CD4-positive, alpha-beta T cell (primary cell): ENCODE data around the gene ELMO1. TPM values are rescaled to one million over a fixed set of nuclear protein-coding genes. Genes with fewer than 3 reads are reported as not detected.

Experiments
- ATAC-seq: fragments of 200-7000 bp; cut with Tn5 transposase; one replicate; pipeline ENCODE4 v1.10.0; 2022; ENCODE audit warnings: mild to moderate bottlenecking; ENCODE audit not compliant: poor library complexity
- CTCF ChIA-PET: fragments of 350-600 bp; sonication (Branson Sonifier 250); formaldehyde crosslinking; loops from one replicate; lab custom pipeline; 2021; ENCODE audit warnings: antibody characterized with exemption, inconsistent platforms; lab: Charles Lee
- POLR2A ChIA-PET: fragments of 350-600 bp; sonication (Branson Sonifier 250); formaldehyde crosslinking; loops from one replicate; lab custom pipeline; 2021; ENCODE audit warnings: antibody characterized with exemption, inconsistent platforms; lab: Charles Lee
- DNase-seq, 14 experiments: peaks; one replicate each; pipeline ENCODE4 v3.0.0-alpha.2; 2013 to 2020; ENCODE audit warnings: mixed read lengths in 2 of 14
- H3K27ac ChIP-seq, 2 donors: one replicate each; pipeline versions ENCODE4 v1.5.1 to v1.7.0; 2013; ENCODE audit warnings: low read length in 2 of 2, low read depth in 1 of 2, mild to moderate bottlenecking in 1 of 2
- H3K27me3 ChIP-seq, 2 experiments: 1 replicate in 1 of 2; 2 replicates in 1 of 2; pipeline versions ENCODE4 v1.6.1 to v1.7.0; 2013; ENCODE audit warnings: low read length in 2 of 2, control low read depth in 1 of 2, mild to moderate bottlenecking in 1 of 2, moderate library complexity in 1 of 2; ENCODE audit not compliant: insufficient read depth in 2 of 2, control insufficient read depth in 1 of 2
- H3K36me3 ChIP-seq: one replicate; pipeline ENCODE4 v1.6.1; 2013; ENCODE audit warnings: low read length, control low read depth; ENCODE audit not compliant: insufficient read depth
- H3K4me1 ChIP-seq: one replicate; pipeline ENCODE4 v1.6.1; 2013; ENCODE audit warnings: low read length, control low read depth; ENCODE audit not compliant: insufficient read depth
- H3K4me3 ChIP-seq: one replicate; pipeline ENCODE4 v1.5.1; 2013; ENCODE audit warnings: mild to moderate bottlenecking, low read length, moderate library complexity
- H3K9me3 ChIP-seq, 2 experiments: 1 replicate in 1 of 2; 2 replicates in 1 of 2; pipeline versions ENCODE4 v1.6.1 to v1.7.0; 2013; ENCODE audit warnings: low read length in 2 of 2, mild to moderate bottlenecking in 2 of 2, control low read depth in 1 of 2, moderate library complexity in 1 of 2; ENCODE audit not compliant: control insufficient read depth in 1 of 2, insufficient read depth in 1 of 2
- H3K27ac Mint-ChIP-seq: one replicate; pipeline ENCODE4 v1.8.0; 2020; ENCODE audit warnings: mixed read lengths
- H3K27me3 Mint-ChIP-seq: one replicate; pipeline ENCODE4 v1.8.0; 2021; ENCODE audit warnings: mixed read lengths
- H3K36me3 Mint-ChIP-seq: one replicate; pipeline ENCODE4 v1.8.0; 2021; ENCODE audit warnings: low read depth, mixed read lengths
- H3K4me1 Mint-ChIP-seq: one replicate; pipeline ENCODE4 v1.8.0; 2021; ENCODE audit warnings: low read depth, mixed read lengths
- H3K4me3 Mint-ChIP-seq: one replicate; pipeline ENCODE4 v1.8.0; 2020; ENCODE audit warnings: mild to moderate bottlenecking, mixed read lengths
- H3K9me3 Mint-ChIP-seq: one replicate; pipeline ENCODE4 v1.8.0; 2020; ENCODE audit warnings: mixed read lengths
- intact Hi-C, 2 experiments: fragments of 100-400 bp; cut with DNase I in 1 of 2; cut with micrococcal nuclease in 1 of 2; formaldehyde crosslinking; loops; one replicate each; pipeline versions ENCODE4 v1.15.1 to v1.9.0; 2023 to 2025; cut with DNase I, micrococcal nuclease
- total RNA-seq, 174 experiments: library from RNA in 2 of 174; stranded (reverse) in 2 of 174; gene quantifications; one replicate each; pipeline ENCODE4 v1.2.3 and lab custom pipeline; 2021 to 2026
- TF ChIP-seq, protein P1 (sequence below): fragments of 200-600 bp; IDR thresholded peaks from one replicate; pipeline ENCODE4 v1.8.0; 2022; ENCODE audit warnings: antibody characterized with exemption, mild to moderate bottlenecking

ELMO1 gene
- total RNA-seq, 2 experiments from 2014 or later: 117 to 120 TPM

DNA sequence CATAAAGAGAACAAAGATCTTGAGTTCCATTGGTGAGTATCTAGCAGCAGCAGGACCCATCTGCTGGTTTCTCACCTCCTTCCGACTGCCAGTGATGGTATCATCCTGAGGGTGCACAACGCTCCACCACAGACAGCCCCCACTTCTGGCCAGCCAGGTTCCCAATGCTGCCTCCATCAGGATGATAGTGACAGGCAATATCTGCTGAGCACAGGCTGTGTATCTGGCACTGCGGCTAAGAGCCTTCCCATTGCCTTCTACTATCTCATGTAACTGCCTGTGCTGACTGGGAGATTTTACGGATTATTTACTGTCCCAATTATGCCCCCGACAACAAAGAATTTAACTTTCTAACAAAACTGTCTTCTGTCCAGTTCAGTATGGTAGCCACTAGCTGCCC is 372.0 kb downstream of the ELMO1 start:
- ATAC-seq: no peak
- H3K36me3 ChIP-seq: peaks cover 7% of the 10 kb centered on the region
- Mint-ChIP-seq H3K36me3 (peaks cover 62% of the 10 kb centered on the region), H3K27ac (no peak overlapping the region), H3K9me3 (no peaks in the 10 kb centered on the region), H3K27me3 (no peaks in the 10 kb centered on the region), H3K4me3 (no peak overlapping the region), H3K4me1 (peaks cover 16% of the 10 kb centered on the region)
- no peaks in the 10 kb centered on the region for H3K4me1 ChIP-seq
- H3K27ac ChIP-seq: no peak overlapping the region
- no peak for DNase-seq
- H3K27me3 ChIP-seq: no peaks in the 10 kb centered on the region
- no peak overlapping the region for H3K4me3 ChIP-seq
- POLR2A ChIA-PET: no interaction called here
- TF ChIP-seq, protein P1, sequence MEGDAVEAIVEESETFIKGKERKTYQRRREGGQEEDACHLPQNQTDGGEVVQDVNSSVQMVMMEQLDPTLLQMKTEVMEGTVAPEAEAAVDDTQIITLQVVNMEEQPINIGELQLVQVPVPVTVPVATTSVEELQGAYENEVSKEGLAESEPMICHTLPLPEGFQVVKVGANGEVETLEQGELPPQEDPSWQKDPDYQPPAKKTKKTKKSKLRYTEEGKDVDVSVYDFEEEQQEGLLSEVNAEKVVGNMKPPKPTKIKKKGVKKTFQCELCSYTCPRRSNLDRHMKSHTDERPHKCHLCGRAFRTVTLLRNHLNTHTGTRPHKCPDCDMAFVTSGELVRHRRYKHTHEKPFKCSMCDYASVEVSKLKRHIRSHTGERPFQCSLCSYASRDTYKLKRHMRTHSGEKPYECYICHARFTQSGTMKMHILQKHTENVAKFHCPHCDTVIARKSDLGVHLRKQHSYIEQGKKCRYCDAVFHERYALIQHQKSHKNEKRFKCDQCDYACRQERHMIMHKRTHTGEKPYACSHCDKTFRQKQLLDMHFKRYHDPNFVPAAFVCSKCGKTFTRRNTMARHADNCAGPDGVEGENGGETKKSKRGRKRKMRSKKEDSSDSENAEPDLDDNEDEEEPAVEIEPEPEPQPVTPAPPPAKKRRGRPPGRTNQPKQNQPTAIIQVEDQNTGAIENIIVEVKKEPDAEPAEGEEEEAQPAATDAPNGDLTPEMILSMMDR: no peak
- no peaks in the 10 kb centered on the region for H3K9me3 ChIP-seq
- CTCF ChIA-PET: no interaction called here
- intact Hi-C loops: no loop called here

DNA sequence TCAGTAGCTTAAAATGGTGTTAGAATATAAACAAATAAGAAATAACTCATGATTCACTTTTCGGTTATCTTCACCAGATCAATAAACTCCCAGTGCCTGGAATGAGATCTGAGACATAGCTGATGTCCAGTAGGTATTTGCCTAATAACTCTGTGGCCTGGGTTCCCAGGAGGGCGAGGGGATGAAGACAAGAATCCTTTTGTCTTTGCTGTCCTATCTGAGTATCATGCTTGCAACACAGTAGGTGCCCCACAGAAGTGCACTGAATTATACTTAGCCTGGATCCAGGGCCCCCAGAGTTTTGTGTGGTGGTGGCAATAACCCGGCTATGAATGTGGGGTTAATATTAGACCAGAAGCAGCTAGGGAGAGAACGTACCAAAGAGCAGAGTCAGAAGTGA is 374.3 kb downstream of the ELMO1 start:
- ChIA-PET CTCF (no interaction called here), POLR2A (no interaction called here)
- Histone ChIP-seq H3K27ac (no peak overlapping the region), H3K4me3 (no peak overlapping the region), H3K36me3 (peaks cover 7% of the 10 kb centered on the region), H3K9me3 (no peaks in the 10 kb centered on the region), H3K4me1 (no peaks in the 10 kb centered on the region), H3K27me3 (no peaks in the 10 kb centered on the region)
- TF ChIP-seq, protein P1: no peak
- no peak overlapping the region for H3K27ac Mint-ChIP-seq
- peaks cover 5% of the 10 kb centered on the region for H3K4me1 Mint-ChIP-seq
- no peak overlapping the region for H3K4me3 Mint-ChIP-seq
- ATAC-seq: no peak
- H3K9me3 Mint-ChIP-seq: no peaks in the 10 kb centered on the region
- no peak for DNase-seq
- peaks cover 56% of the 10 kb centered on the region for H3K36me3 Mint-ChIP-seq
- intact Hi-C loops: no loop called here
- no peaks in the 10 kb centered on the region for H3K27me3 Mint-ChIP-seq

DNA sequence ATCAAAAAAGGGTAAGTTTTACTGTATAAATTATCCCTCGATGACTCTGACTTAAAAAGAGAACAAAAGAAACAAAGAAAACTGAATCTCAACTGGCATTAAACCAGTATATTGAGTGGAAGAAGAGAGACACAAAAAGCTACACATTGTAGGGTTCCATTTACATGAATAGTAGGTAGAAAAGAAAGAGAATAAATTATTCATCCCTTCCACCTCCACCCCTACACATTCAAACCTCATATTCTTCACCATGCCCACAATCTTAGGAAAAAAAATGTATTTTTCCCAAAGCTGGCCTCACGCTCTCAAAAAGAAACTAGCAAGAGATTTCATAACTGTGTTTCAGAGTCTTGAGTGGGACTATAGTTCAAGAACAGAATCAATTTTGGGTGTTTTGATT is 377.5 kb downstream of the ELMO1 start:
- DNase-seq: no peak
- H3K4me3 ChIP-seq: no peak overlapping the region
- H3K9me3 Mint-ChIP-seq: no peaks in the 10 kb centered on the region
- no peak overlapping the region for H3K4me3 Mint-ChIP-seq
- CTCF ChIA-PET: interaction anchor here (0.7 kb wide), 1 partner anchor 31 kb away, joined by 3 read pairs; no protein-coding TSS in a partner anchor
- no peak for ATAC-seq
- peaks cover 3% of the 10 kb centered on the region for H3K36me3 ChIP-seq
- no peaks in the 10 kb centered on the region for H3K9me3 ChIP-seq
- intact Hi-C loops: no loop called here
- TF ChIP-seq, protein P1: no peak
- POLR2A ChIA-PET: interaction anchor here (0.7 kb wide), 1 partner anchor 45 kb away, joined by 3 read pairs; no protein-coding TSS in a partner anchor
- no peak overlapping the region for H3K27ac ChIP-seq
- H3K27ac Mint-ChIP-seq: no peak overlapping the region
- no peaks in the 10 kb centered on the region for H3K4me1 ChIP-seq
- H3K27me3 ChIP-seq: no peaks in the 10 kb centered on the region
- H3K27me3 Mint-ChIP-seq: no peaks in the 10 kb centered on the region
- peaks cover 39% of the 10 kb centered on the region for H3K36me3 Mint-ChIP-seq
- H3K4me1 Mint-ChIP-seq: peaks cover 7% of the 10 kb centered on the region
